ENCODE results near the gene BID.

The BID gene

DNA sequence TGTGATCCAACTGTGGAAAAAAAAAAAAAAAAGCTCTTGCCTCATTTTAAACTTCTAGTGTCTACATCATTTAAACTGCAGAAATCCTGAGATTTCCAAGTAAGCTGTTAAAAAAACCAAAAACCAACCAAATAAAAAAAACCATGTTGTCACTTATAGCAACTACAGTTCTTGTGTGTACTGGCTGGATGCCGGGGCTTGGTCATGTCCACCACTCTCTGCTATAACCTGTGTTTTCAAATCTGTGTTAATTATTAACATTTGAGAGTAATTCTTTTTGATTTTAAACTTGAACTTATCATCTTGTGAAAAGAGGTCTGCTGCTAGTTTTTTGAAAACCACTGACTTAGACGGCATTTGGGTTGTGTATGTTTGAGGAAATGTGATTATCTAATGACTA is 32.2 kb upstream of the BID start:
- DNase-seq = no peak
- intact Hi-C loops (cut with DNase I) = no loop called here

DNA sequence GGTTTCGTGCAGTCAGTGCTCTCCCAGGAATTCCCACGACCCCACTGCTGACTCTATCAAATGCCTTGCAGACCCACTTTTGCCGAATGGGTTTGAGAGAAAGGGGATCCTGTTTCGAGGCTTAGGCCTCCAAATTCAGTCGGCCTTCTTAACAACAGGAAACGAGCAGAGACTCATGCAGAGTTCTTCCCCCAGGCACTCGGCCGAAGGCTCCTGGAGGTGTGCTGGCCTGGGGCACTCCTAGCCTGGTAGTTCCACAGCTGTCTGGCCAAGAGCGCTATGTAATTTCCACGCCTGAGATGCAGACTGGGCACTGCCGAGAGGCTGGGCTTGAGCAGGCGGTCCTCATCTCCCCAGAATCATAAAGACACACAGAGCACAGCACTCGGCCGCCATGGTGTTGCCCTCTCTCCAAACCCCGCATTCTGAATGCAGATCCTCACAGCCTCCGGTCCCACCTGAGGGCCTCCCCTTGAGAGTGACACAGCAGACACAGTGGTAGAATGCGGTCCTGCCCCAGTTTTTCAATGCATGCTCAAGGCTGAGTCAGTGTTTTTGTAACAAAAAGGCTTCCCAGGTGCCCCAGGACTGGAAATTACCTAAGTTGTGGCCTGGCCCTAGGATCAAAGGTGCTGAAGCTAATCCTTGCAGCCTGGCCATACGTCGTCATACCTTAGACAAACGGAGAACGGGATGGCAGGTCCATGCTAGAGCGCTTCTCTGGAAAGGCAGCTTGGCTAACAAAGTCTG is 30.2 kb upstream of the BID start:
- DNase-seq = no peak
- intact Hi-C loops (cut with DNase I) = no loop called here

DNA sequence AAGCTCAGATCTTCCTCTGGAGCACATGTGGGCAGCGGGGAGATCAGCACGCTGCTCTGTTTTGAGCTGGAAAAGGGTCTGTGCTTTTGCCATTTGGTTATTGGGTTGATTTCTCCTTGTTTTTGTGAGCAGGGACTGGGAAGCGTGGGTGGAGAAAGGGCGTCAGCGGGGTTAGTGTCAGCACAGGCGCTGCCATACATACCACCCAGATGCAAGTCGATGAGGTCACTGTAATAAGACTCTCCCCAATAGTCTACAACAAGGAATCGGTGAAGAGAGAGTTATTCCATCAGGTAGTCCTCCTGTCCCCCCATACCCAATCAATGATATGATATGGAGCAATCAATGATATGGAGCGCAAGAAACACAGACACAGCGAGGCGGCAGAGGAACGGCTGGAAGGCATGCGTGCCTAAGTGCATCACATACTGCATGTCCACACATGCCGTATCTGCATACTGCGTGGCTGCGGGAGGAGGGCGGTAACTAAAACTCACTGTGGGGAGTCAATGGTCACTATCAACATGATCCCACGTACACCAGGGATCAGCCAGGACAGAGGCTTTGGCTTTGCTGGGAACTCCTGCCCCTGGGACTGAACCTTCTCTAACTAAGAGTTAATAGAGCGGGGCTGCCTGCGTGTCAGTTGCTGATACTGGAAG is 29.5 kb upstream of the BID start:
- intact Hi-C loops (cut with DNase I) = no loop called here
- DNase-seq = no peak

DNA sequence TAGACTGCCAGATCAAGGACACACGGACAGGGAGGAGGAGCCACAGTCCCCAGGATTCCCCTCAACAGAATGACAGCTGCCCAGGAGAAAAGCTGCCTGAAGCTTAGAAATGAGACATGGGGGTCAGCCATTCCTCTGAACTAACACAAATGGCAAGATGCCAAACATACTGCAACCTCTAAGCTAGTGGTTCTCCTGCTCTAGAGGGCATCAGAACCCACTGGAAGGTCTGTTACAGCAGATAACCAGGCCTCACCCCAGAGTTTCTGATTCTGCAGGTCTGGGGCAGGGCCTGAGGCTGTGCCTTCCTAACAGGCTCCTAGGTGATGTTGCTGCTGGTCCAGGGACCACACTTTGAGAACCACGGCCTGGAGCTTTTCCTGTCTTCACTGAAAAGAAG is 28.6 kb upstream of the BID start:
- intact Hi-C loops (cut with DNase I) = no loop called here
- no peak for DNase-seq

DNA sequence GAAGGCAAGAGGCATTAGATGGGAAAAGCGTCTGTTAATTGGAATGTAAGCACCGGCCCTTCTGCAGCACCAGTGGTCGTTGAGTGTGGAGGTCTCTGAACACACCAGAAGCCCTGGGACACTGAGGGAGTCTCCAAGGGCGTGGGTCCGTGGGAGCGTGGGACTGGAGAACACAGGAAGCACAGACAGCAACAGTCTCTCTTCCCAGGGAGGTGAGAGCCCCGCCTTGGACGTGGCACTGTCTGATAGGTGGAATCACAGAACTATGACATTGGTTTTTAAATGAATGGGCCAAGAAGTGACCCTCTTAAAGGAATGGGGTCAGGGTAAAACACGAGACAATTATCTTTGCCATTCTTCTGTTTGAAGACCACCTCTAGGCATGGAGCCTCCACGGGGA is 28.1 kb upstream of the BID start:
- no peak for DNase-seq
- intact Hi-C loops (cut with DNase I) = no loop called here

DNA sequence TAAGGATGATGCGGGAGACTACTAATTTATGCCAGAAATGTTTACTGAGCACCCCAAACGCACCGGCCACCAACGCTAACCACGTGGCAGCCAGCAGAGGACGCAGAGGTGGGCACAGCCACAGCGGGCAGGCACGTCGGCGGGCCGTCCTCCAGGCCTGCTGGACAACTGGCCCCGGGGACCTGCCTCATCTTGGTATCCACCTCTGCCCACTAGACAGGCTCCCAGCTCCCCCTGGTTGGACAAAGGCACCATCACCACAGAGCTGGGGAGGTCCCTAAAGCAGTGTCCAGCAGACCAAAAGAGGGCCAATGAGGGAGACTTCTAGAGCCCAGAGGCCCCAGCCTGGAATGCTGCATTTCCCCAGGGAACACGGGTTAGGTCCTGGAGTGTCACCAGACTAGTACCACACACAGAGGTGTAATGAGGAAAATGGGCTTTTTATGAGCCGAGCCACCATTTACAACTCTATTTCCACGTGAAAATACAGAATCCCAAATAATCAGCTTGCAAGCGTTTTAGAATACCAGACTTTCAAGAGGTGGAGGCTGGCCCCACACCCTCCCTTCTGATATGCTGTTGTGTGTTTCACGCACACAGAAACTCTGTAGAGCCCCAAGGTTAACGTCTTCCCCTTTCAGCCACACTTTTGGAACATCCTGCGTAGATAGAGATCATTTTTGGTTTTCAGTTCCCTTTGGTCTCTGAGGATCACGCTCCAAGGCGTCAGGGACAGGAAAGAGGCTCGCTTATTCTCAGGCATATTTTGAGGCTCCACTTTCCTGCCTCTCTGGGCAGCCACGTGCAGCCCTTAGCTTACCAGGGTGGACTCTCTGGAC is 23.7 kb upstream of the BID start:
- peak in 4 of 42 donors; percentile 36 to 51 (median 40) for DNase-seq
- intact Hi-C loops (cut with DNase I) = no loop called here

DNA sequence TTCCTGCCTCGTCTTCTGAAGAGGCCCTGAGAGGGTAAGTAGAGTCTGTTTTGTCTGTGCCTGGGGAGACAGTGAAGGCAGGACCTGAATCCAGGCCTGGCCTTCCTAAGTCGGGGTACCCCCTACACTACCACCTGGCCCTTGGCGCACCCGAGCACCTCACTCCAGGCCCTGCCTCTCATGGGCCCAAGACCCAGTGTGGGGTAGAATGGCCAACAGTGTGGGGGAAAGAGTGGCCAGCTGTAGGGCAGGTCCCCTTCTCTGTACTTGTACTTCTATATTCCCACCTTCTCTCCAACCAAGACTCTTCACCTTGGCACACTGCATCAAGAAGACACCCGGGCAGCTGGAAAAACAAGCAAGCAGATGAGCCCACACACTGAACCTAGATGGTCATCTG is 22.4 kb upstream of the BID start:
- intact Hi-C loops (cut with DNase I) = no loop called here
- DNase-seq = no peak

DNA sequence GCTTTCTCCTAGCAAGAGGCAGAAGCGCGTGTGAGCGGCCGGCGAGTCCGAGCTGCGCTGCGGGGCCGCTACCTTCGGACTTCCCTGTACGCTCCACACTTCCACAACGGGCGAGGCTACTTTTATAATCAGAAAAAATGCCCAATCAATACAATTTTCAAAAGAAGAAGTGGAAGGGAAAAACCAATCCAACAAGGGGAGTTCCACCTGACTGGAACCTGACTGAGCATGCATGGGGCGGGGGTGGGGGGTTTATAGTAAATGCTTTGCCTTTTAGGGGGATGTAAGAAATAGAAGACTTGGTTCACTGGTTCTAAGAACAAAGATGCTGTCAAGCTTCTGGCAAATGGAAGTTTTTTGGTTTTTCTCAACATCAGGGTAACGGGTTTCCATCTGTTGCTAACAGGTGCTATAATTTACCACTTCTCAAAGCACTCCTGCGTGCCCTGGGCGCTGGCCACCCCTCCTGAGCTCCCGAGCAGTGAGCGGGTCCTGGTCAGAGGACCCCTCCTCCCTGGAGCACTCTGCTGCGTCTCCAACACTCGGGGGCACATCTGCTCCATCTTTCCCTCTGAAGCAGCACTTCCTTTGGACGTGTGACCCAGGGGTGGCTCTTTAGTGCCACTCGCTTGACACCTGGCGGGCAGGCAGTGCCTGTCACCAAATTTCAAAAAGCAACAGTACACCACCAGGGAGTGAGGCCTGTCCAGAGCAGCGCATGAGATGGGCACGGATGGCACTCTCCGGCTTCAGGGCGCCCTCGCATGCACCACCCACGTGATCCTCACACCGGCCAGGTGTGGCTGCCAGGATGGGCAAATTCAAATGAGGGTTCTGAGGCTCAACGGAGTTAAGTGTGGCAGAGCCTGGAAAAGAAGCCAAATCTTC is 21.6 kb upstream of the BID start:
- no peak for DNase-seq
- intact Hi-C loops (cut with DNase I) = no loop called here

DNA sequence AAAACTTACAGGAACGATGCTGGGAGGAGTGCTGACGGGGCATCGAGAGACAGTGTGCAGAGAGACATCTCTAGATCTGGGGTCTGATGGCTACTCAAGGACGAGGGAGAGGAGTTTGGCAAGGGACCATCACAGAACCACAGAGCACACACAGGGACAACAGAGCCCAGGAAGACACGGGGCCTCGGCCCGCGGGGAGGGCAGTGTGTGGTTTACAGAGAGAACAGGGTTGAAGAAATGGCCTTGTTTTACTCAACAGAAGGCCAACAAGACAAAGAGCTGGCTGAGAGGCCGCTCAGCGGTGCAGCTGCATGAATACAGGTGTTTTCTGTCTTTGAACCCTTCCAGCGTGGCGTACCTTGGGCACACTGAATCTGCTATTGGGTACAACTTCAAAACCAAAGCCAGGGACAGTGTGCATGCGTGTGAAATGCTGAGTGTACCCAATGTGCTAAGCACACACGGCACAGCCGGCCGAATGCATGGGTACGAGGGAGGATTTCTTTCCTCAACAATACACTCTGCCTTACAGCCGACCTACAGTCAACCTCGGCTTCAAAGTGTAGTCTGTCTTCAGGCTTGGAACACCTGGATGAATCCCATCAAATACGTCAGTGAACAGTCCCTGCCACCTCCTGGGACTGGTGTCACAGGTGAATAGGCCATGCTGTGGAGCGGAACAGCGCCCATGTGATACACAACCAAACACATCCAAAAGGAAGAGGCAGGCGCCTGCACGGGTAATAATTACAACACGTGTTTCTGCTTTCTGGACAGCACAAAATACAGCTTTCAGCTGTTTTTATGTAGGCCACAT is 20.7 kb upstream of the BID start:
- intact Hi-C loops (cut with DNase I) = no loop called here
- DNase-seq = no peak

DNA sequence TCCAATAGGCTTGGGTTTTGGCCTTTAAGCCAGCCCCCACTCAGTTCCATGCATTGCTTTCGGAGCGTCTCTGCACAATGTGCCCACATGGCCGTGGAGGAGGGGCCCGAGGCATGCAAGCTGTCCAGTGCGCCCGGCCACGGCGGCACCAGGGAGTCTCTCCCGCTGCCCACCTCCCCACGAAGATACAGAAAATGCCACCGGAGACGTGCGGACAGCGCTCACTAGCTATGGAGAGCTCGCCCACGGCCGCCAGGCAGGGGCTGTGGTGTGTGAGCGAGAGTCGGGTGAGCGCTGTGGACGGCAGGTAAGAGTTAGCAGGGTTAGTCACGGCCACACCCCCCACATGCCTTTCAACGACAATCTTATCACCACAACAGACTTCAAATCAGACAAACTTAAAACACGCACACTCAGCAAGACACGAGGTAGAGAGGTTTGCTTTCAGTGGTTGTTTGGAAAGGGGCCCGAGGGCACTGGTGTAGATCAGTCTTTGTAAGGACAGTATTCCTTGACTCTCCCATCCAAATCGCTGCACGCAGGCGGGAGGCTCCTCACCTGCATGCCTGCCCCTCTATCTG is 18.7 kb upstream of the BID start:
- intact Hi-C loops (cut with DNase I) = no loop called here
- DNase-seq = no peak

DNA sequence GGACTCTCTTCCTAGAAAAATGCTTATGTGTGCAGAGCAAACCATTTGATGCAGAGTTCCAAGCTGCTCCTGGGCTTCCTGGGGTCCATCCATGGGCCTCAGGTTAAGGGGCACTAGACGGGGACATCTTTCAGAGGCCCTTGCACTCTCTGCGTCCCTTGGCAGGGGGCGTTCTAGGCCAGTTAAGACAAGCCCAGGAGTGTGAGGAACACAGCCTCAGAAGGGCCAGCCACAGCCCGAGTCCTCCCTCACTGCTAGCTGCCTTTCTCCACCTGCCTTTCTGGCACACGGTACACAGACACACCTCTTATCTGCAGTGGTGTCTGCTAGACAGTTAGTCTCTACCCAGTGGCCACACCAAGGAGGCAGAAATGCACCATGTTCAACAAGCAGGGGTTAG is 18.0 kb upstream of the BID start:
- intact Hi-C loops (cut with DNase I) = no loop called here
- DNase-seq = no peak

DNA sequence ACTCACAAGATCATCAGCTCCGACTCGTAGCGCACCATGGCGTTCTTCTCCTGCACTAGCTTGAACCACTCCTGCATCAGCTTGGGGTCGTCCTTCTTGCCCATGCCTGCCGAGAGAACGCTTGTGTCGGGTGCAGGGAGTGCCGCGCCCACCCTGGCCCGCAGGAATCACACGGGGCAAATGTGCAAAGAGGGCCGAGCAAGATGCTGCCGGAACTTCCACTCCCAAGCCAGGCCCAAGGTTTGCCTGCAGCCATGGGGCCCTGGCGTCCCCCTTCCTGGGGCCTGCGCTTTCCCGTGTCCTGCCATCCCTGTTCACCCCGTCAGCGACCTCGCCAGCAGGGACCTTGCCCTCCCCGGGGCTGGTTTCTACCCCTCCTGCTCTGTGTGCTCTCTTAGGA is 16.9 kb upstream of the BID start:
- DNase-seq = no peak
- intact Hi-C loops (cut with DNase I) = no loop called here

DNA sequence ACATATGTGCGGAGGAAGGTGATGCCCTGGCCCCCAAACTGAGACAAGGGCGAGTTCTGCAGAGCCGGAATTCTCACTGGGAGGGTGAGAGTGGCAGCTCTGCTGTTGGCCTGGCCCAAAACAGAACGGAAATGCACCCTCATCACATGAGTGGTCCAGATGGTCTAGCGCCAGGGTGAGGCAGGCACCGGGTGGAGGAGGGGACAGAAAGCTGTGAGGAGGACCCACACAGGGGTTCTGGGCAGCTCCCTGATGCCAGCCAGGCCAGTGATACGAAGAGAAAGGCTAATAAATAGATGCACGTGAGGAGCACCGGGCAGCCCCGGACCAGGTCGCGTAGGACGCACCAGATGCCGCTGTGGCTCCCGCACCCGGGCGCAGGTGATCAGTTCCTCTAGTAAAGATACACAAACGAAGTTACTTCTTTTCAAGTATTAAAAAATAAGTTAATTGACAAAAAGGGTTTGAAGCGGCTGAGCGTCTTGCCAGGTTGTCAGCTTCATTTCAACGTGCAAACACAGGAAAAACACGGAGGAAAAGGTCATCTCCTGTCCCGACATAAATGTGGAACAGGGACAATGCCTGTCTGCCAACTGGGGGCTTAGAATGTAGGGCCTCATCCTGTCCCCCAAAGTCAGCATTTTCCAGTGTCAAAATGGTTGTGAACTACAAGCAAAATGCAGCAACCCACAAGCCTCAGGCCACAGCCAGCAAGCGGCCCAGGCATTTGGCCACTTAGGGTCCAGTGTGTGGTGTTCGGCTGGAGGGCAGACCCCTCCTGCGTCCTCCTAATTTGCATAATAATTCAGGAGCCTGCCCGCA is 15.3 kb upstream of the BID start:
- DNase-seq = peak in 4 of 42 donors; percentile 42 to 79 (median 52)
- intact Hi-C loops (cut with DNase I) = no loop called here

DNA sequence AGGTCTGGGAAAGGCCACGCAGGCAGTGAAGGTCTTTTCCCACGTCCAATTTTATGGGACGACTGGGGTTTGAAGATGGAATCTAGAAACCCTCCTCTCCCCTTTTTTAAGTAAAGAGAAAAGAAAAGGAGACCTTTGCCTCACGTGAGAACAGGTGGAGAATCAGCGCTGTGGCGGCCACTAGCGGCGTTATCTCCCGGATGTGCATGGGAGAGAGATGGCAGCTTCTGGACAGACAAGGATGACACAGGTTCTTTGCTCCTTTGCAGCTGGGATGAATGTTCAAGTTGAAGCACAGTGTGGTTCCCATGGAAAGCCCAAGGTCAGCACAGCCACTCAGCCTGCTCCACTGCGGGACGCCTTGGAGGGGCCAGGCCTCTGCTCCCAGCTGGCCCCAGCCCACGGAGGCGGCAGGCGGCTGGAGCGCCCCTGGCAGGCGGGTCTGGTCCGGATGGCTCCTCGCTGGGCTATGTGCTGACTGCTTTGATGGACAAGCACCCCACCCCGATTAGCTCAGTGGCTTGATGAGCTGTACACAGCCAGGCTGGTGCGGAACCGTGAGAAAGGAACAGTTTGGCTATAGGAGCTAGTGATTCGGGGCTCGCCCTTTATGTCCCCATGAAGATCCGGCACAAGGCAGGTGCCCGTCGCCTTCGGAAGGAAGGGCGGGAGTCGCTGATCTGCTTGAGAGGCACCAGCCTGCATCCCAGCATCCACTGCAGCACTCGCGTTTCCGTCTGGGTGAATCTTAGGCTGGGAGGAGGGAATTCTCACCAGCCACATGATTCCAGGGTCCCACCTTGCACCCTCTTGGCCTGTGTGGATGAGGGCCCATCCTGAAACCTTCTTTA is 14.5 kb upstream of the BID start:
- peak in 1 of 42 donors; percentile 56 for DNase-seq
- intact Hi-C loops (cut with DNase I) = no loop called here

DNA sequence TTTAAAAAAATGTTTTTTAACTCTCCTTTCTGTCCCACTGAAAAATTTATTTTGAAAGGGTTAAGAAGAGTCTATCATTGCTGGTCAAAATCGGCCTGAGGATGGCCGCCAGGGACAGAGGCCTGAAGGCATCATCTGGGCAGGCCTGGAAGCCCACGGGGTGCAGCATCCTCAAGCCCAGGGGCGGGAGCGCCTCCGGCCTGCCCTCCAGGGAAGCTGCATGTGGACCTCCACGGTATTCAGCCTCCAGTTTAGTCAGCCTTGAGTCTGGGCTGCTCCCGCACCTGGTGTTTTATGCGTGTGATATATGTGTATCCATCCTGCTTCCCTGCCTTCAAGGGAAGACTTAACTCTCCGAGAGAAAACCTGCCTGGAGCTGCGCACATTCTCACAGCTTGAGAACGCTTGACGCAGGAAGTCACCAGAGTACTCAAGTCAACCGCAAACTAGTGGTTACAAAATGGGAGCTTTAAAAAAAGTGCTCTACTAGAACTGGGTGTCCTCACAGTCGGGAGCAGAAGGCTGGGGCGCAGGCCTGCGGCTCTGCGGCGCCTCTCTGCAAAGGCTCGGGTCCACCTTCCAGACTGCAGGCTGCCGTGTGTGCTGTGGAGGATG is 13.6 kb upstream of the BID start:
- intact Hi-C loops (cut with DNase I) = no loop called here
- no peak for DNase-seq

DNA sequence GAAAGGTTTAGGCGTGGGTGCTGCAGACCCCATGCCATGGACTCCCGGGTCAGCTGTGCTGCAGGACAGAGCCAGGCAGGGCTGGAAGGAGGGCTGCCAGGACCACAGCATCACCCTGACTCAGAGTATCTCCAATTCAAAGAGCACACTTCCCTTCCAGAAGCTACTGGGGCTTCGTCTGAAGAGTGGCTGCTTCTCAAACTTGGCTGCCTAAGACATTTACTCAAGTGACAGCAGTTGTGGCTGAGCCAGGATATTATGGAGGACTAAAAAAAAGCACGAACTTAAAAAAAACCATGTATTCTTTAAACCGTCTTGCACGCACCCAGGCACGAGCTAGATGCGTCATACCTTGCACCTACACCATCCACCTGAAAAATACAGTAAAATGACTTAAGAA is 13.0 kb upstream of the BID start:
- intact Hi-C loops (cut with DNase I) = no loop called here
- peak in 24 of 42 donors; percentile 38 to 79 (median 63) for DNase-seq

All from head of caudate nucleus (tissue), 42 donors.